ENCODE data around the gene TMEM132C.

Gene TMEM132C

DNA sequence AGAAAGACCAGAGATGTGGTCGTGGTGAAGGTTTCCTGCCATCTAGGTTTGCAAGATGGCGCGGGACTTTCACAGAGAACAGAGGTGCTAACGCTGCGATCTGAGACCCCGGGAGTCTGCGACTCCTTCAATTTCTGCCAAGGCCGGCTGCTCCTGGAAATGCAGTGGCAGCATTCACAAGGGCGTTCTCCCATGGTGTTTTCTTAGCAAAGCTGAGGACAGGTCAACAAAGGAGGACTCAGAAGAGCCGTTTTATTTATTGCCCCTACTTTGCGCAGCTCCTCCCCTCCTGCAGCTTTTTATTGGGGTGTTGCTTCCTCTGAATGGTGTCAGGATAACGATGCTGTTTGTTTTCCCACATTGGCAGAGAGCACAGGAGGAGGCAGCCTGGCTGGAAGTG lies 86.3 kb downstream of the TMEM132C start:
- DNase-seq, result no peak

GRCh38 chr12:128356547-128356946 lies 89.6 kb downstream of the TMEM132C start:
- peak; percentile 72 for DNase-seq

DNA sequence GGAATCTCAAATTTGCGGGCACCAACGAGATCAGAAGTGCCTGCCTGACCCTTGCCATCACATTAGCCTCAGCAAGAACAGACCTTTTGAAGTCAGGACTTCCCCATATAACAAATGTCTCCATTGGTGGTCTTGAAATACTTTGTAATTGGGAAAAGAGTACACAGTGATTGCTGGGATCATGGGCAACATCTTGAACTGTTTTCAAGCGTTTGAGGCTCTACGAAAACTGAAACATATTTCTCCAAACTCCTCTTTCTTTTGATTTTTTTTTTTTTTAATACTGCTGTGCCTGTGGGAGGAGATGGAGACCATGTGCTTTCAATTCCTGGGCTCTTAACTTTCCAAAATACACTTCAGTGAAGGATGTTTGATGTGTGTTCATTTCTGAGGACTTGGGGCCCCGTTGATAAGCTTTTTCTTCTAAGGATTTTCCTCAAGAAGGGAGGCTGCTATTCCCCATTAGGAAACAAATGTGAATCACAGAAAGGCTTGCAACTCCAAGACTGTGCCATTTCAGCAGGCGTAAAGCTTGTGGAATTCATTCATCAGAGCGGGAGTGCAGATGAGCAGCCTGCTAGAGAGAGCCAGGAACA lies 94.5 kb downstream of the TMEM132C start:
- DNase-seq, result no peak

GRCh38 chr12:128365032-128365431 lies 98.1 kb downstream of the TMEM132C start:
- DNase-seq, result no peak

- DNase-seq, result peak; percentile 13
Measured at GRCh38 chr12:128365651-128366231, 98.8 kb downstream of the TMEM132C start.

- DNase-seq, result no peak
Measured at GRCh38 chr12:128367961-128368360, 101.0 kb downstream of the TMEM132C start.

- no peak for DNase-seq
Measured at GRCh38 chr12:128381541-128381940, 114.6 kb downstream of the TMEM132C start.

- DNase-seq, result no peak
Measured at GRCh38 chr12:128381946-128382345, 115.0 kb downstream of the TMEM132C start.

GRCh38 chr12:128382946-128383345 lies 116.0 kb downstream of the TMEM132C start:
- DNase-seq, result no peak

DNA sequence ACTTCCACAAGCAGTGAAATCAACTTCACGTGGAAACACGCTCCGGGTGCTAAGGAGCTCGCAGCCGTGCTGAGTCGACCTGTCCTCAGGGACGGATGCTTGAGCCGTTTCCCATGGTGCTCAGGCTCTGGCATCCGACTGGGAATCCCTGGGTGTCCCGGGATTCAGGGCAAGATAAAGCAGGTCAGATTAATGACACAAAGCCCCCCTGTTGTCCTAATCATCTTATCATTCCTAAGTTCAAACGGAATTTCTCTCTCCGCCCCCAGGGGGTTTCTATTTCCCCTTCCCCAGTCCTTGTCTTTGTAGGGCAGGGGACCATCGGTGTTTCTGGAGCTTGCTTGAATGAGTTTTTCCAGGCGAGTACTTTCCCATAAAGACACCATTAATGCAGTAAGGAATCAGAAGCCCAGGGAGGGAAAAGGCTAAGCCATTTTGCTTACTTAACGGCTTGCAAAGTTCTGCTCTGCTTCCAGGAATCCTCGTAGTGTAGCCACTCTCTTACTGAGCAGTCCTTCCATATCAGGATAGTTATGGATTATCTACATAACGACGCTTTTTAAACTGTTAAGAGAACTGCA lies 116.5 kb downstream of the TMEM132C start:
- no peak for DNase-seq

DNA sequence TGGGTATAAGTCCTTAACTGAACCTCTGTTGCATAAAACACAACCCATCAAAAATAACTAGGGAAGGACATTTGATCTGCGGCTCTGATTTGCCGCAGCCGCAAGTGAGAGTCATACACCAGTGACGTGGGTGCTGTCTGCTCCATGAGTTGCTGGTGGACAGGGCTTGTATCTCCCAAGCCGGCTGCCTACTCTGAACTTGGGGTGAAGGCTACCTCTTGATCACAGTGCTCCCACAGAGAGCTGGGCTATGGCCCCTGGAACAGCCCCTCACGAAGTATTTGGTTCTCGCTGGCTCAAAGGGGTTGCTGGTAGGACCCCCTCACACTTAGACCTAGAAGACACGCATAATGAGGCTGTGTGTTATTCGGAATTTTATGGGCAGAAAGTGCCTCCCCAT lies 118.8 kb downstream of the TMEM132C start:
- DNase-seq, result no peak

GRCh38 chr12:128387811-128388422 lies 120.9 kb downstream of the TMEM132C start:
- peak; percentile 75 for DNase-seq

DNA sequence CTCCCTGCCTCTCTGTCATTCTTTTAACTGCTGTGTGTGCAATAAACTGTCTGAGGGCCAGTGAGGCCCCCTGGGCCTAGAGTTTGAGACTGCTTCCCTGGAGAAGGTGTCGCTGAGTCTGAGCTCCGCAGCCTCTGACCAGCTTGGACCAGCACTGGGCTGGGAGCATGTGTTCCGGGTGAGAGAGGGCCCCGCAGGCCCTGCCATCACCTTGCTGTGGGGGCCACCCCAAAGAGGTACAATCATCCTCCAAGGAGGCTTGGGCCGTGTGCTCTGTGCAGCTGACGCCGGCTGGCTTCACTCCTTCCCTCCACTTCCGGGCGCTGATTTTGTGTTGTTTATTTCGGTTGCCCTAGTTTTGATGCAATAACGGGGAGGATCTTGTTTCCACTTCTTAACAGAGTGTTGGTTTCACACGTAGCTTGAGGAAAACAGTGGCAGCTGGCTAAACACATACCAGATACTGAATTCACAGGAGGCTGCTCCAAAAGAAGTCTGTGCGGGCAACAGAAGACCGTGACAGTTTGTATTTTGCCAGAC lies 121.6 kb downstream of the TMEM132C start:
- DNase-seq, result no peak

- DNase-seq, result no peak
Measured at GRCh38 chr12:128393346-128393745, 126.4 kb downstream of the TMEM132C start.

DNA sequence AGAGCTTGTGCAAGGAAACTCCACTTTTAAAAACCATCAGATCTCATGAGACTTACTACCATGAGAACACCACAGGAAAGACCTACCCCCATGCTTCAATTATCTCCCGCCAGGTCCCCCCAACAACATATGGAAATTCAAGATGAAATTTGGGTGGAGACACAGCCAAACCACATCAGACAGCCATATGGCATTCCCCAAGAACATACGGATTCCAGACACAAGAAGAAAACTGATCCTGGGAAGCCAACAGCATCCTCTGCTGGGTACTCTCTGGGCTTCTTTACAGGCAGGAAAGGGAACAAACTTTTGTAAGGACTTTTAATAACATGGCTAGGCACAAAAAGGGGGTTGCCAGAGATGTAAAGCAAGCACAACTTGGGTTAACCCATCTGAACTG lies 127.2 kb downstream of the TMEM132C start:
- no peak for DNase-seq

GRCh38 chr12:128399253-128399652 lies 132.3 kb downstream of the TMEM132C start:
- DNase-seq, result no peak

DNA sequence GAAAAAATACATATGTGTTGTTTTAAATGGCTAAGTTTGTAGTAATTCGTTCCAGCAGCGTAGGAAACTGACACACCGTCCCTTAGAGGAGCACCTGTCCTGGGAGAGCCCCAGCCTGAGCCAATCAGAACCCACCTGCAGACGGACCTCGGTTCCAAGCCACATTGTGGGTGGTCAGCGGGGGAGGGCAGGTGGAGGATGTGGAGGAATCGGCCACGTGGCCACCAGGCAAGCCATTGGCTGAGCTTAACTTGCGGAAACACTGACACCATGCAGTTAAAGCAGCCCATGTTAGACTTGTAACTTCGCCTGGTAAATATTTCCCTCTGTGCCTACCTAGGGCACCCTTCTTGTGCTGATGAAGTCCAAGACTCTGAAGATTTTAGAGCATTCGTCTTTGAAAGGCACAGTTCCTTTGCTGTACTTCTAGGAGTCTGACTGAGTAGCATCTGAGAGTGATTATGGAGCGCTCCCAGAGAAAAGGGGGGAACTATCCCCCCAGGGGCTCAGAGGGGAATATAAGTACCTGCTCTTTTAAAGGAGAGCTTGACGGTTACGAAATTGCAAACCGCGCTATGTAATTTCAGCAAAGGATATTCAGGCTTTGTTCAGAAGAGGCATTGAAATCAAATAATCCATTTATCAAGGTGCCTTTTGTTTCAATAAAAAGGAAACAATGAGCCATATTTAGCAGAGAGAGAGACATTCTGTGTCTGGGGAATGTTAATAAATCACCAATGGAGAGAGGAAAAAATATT lies 135.7 kb downstream of the TMEM132C start:
- no peak for DNase-seq

- DNase-seq, result no peak
Measured at GRCh38 chr12:128408669-128409068, 141.7 kb downstream of the TMEM132C start.

- no peak for DNase-seq
Measured at GRCh38 chr12:128415036-128415560, 148.1 kb downstream of the TMEM132C start.

DNA sequence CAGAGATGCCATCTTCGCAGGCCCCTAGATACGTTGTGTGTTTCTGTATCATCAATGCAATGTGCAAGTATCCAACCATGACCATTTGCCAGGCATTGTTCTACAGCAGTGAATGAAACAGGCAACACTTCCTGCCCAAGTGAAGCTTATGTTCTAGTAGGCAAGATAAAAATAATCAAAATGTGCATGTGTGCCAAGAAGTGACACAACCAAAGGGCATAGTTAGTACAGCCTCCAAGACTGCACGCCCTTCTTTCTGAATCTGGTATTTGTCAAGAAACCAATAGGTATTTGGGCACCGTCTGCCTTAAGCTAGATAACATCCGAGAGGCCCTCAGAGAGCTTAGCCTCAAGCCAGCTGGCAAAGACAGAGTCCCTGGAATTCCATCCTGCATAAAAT lies 152.0 kb downstream of the TMEM132C start:
- no peak for DNase-seq

DNA sequence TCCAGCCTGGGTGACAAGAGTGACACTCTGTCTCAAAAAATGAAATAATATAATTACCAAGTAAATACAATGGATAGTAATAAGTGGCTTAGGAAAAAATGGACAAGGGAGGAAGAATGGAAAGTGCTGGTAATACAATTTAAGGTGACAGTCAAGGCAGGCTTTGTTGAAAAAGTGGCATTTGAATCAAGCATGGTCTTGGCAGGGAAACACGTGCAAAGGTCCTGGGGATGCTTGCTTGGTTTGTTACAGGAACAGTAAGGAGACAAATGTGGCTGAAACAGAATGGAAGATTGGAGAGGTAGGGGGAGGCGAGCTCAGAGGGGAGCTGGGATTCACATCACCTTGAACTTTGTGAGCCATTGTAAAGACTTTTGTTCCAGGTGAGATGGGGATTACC lies 153.2 kb downstream of the TMEM132C start:
- no peak for DNase-seq

- DNase-seq, result no peak
Measured at GRCh38 chr12:128421375-128421774, 154.4 kb downstream of the TMEM132C start.

DNA sequence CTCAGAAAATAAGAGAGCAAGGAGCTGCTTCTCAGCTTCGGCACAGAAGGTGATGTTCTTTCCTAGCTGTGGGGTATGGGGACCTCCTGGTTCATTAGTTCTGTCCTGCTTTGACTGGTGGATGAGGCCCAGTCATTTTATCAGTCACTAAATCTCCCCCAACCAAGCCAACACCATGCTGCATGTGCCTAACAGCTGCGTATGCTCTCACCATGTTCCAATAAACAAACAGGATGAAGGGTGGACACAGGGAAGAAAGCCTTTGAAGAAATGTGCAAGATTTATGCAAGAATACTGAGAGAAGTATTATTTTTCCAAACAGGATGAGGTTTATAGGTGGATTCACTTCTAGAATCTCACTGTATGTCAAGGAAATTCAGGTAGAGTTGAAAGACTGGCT lies 156.2 kb downstream of the TMEM132C start:
- no peak for DNase-seq

Data from NCI-H526 treated with DMSO at 0.1 percent for 48 hours (cell line).